OCI-LY3 (cell line): ENCODE measurements around the gene PDCD11.

Experiments used
- CTCF ChIP-seq: fragments of 200-600, 300-600 bp; sonication (generic); IDR thresholded peaks from 2 replicates; pipeline ENCODE4 v1.5.1; 2014; ENCODE audit warnings: antibody characterized with exemption, low read length, low read depth
- EZH2phosphoT487 ChIP-seq: fragments of 200-600 bp; shearing (Covaris generic); IDR thresholded peaks from 2 replicates; pipeline ENCODE4 v1.6.1; 2018; ENCODE audit warnings: antibody characterized with exemption, mixed run types, low read depth

DNA sequence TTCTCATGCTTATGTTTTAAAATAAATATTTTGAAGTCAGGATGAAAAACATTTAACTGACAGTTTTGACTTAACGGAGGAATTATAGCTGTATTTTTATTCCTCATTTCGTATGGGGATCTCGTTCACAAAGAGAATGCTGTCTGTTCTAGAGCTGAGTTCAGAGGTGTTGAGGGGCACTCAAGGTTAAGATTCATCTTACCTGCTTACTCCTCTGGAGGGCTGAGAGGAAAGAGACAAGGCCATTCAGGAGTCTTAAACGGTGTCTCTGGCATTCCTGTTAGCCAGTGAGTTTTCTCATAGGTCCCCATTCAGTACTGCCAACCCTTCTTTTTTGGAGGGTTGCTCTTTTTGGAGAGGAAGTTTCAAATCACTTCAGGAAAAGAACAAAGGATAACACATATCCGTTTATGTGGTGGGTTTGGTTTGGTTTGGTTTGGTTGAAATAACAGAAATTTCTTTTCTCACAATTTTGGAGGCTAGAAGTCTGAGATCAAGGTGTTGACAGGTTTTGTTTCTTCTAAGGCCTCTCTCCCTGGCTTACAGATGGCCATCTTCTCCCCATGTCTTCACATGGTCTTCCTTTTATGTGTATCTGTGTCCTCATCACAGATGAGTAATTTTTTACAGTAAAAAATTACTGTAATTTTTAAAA lies 32.7 kb downstream of the PDCD11 start:
- no peak for TF ChIP-seq CTCF
- no peak for TF ChIP-seq EZH2phosphoT487
